Thyroid gland (tissue), 4 donors: ENCODE measurements around the gene MICB.

Experiments used
- CTCF ChIP-seq, 6 experiments: fragments of 200-600 bp in 3 of 6; fragments of 450-650 bp in 3 of 6; sonication (generic) in 3 of 6; IDR thresholded peaks; one replicate each; pipeline ENCODE4 v1.5.1; 2016 to 2019; ENCODE audit warnings: antibody characterized with exemption in 6 of 6, mild to moderate bottlenecking in 2 of 6, inconsistent platforms in 1 of 6, moderate library complexity in 1 of 6
- POLR2A ChIP-seq, 2 donors: fragments of 450-650 bp; IDR thresholded peaks; one replicate each; pipeline ENCODE4 v1.6.1; 2017; ENCODE audit warnings: antibody characterized with exemption in 2 of 2, mild to moderate bottlenecking in 2 of 2, moderate library complexity in 1 of 2

GRCh38 chr6:31540640-31541039 is 42.7 kb downstream of the MICB start:
- TF ChIP-seq CTCF (IDR thresholded peaks at IDR 0.05) (no peak), POLR2A (IDR thresholded peaks at IDR 0.05) (no peak)
